Activated CD4-positive, CD25-positive, alpha-beta regulatory T cell treated with anti-CD3 and anti-CD28 coated beads, Interleukin-2, amount 50 U/mL, for 72 hours (primary cell): ENCODE measurements around the gene ERCC5.

Source experiments
- DNase-seq: peaks from one replicate; pipeline ENCODE4 v3.0.0; 2021

ERCC5 gene

GRCh38 chr13:102897371-102898138 lies 51.7 kb downstream of the ERCC5 start:
- DNase-seq, result no peak

GRCh38 chr13:102900193-102900608 lies 54.4 kb downstream of the ERCC5 start:
- DNase-seq, result no peak

GRCh38 chr13:102901056-102901455 lies 55.2 kb downstream of the ERCC5 start:
- no peak for DNase-seq

GRCh38 chr13:102901615-102902305 lies 55.9 kb downstream of the ERCC5 start:
- no peak for DNase-seq

- DNase-seq, result no peak
Observed at GRCh38 chr13:102902789-102903347, 57.0 kb downstream of the ERCC5 start.

- no peak for DNase-seq
Observed at GRCh38 chr13:102903659-102904407, 58.0 kb downstream of the ERCC5 start.

- DNase-seq, result no peak
Observed at GRCh38 chr13:102904408-102904862, 58.6 kb downstream of the ERCC5 start.

- DNase-seq, result no peak
Observed at GRCh38 chr13:102905905-102906771, 60.3 kb downstream of the ERCC5 start.

GRCh38 chr13:102907016-102907756 lies 61.4 kb downstream of the ERCC5 start:
- DNase-seq, result no peak

- no peak for DNase-seq
Observed at GRCh38 chr13:102907886-102908515, 62.2 kb downstream of the ERCC5 start.

- DNase-seq, result no peak
Observed at GRCh38 chr13:102909971-102910370, 64.1 kb downstream of the ERCC5 start.

GRCh38 chr13:102911336-102911735 lies 65.5 kb downstream of the ERCC5 start:
- DNase-seq, result no peak

GRCh38 chr13:102912599-102912998 lies 66.8 kb downstream of the ERCC5 start:
- no peak for DNase-seq

GRCh38 chr13:102913914-102914313 lies 68.1 kb downstream of the ERCC5 start:
- no peak for DNase-seq

- no peak for DNase-seq
Observed at GRCh38 chr13:102914339-102914930, 68.6 kb downstream of the ERCC5 start.

- no peak for DNase-seq
Observed at GRCh38 chr13:102915393-102915930, 69.6 kb downstream of the ERCC5 start.

GRCh38 chr13:102917019-102917418 lies 71.2 kb downstream of the ERCC5 start:
- DNase-seq, result no peak

GRCh38 chr13:102922184-102922583 lies 76.4 kb downstream of the ERCC5 start:
- DNase-seq, result no peak
